ENCODE data around the gene ITGB8.

DNA sequence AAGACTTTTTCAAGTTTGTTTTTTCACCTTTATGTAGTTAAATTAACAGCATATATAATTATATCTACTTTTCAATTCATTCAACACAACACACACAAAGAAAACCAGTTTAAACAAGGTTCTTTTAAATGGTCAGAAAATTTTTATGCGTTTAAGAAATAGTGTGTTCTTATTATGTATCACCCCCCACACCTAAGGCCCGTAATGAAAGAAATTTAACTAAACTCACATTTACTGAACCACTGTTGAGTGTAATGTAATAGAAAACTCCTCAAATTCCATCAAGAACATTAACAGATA lies 19.0 kb upstream of the ITGB8 start:
- TF ChIP-seq POLR2A (conservative IDR thresholded peaks at IDR 0.05) = no peak
- TF ChIP-seq, protein P1, sequence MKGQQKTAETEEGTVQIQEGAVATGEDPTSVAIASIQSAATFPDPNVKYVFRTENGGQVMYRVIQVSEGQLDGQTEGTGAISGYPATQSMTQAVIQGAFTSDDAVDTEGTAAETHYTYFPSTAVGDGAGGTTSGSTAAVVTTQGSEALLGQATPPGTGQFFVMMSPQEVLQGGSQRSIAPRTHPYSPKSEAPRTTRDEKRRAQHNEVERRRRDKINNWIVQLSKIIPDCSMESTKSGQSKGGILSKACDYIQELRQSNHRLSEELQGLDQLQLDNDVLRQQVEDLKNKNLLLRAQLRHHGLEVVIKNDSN (CRISPR knock-in tag; IDR thresholded peaks at IDR 0.05) = no peak
- TF ChIP-seq TOE1 (IDR thresholded peaks at IDR 0.05; ENCODE audit: borderline replicate concordance) = no peak
- no peak for TF ChIP-seq TOE1 (CRISPR knock-in tag; IDR thresholded peaks at IDR 0.05; ENCODE audit: borderline replicate concordance, low read depth)
- TF ChIP-seq, protein P2, sequence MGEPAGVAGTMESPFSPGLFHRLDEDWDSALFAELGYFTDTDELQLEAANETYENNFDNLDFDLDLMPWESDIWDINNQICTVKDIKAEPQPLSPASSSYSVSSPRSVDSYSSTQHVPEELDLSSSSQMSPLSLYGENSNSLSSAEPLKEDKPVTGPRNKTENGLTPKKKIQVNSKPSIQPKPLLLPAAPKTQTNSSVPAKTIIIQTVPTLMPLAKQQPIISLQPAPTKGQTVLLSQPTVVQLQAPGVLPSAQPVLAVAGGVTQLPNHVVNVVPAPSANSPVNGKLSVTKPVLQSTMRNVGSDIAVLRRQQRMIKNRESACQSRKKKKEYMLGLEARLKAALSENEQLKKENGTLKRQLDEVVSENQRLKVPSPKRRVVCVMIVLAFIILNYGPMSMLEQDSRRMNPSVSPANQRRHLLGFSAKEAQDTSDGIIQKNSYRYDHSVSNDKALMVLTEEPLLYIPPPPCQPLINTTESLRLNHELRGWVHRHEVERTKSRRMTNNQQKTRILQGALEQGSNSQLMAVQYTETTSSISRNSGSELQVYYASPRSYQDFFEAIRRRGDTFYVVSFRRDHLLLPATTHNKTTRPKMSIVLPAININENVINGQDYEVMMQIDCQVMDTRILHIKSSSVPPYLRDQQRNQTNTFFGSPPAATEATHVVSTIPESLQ (CRISPR knock-in tag; IDR thresholded peaks at IDR 0.05) = no peak
- TF ChIP-seq ZBTB8A (IDR thresholded peaks at IDR 0.05; ENCODE audit: partially characterized antibody) = no peak
- TF ChIP-seq ZNF24 (IDR thresholded peaks at IDR 0.05) = no peak
- TF ChIP-seq ZFP36 (IDR thresholded peaks at IDR 0.05; ENCODE audit: low read depth, low read length, partially characterized antibody) = no peak
- TF ChIP-seq POLR2AphosphoS5 (IDR thresholded peaks at IDR 0.05; ENCODE audit: control insufficient read depth, insufficient read depth, low read depth, low read length) = no peak
